ENCODE results near the gene SEMA5A.

Gene SEMA5A

DNA sequence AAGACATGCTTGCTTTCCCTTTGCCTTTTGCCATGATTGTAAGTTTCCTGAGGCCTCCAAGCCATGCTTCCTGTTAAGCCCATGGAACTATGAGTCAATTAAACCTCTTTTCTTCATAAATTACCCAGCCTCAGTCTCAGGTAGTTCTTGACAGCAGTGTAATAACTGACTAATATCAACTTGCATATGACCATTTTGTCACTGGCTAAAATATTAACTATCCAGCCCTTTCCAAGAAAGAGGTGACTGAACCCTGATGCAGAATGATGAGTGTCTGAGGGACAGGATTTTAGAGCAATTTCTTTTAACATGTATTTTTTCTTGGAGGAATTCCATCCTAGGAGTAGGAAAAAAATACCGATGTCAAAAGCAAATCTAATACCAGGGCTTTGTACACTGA is 266.1 kb downstream of the SEMA5A start:
- DNase-seq (ENCODE audit: low read depth in 2 of 2): no peak

DNA sequence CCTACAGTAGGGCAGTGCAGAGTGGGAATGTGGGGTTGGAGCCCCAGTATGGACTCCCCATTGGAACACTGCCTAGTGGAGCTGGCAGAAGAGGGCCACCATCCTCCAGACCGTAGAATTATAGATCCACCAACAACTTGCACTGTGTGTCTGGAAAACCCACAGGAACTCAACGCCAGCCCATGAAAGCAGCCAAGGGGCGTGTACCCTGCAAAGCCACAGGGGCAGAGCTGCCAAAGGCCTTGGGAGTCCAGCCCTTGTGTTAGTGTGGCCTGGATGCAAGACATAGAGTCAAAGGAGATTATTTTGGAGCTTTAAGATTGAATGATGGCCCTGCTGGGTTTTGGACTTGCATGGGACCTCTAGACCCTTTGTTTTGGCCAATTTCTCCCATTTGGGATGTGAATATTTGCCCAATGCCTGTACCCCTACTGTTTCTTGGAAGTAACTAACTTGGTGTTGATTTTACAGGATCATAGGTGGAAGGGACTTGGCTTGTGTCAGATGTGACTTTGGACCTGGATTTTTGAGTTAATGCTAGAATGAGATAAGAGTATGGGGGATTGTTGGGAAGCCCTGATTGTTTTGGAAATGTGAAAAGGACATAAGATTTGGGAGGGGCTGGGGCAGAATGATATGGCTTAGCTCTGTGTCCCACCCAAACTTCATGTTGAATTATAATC is 266.8 kb downstream of the SEMA5A start:
- no peak for DNase-seq (ENCODE audit: low read depth in 2 of 2)

DNA sequence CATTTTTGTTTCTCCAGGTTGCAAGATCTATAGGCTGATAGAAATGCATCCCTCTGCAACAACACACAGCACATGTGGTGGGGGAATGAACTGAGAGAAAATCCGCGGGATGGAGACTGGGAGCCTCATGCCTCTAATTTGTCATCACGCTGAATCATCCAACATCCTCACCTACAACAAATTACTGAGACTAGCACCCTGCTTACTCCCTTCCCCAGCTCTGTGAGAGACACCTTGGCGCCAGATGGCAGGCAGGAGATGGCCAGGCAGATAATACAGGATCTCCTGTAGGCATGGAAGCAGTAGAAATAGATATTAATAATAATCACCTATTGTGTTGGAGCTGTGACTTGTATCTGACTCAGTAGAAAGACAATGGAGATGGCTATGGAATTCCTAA is 276.9 kb downstream of the SEMA5A start:
- DNase-seq (ENCODE audit: low read depth in 2 of 2): no peak

DNA sequence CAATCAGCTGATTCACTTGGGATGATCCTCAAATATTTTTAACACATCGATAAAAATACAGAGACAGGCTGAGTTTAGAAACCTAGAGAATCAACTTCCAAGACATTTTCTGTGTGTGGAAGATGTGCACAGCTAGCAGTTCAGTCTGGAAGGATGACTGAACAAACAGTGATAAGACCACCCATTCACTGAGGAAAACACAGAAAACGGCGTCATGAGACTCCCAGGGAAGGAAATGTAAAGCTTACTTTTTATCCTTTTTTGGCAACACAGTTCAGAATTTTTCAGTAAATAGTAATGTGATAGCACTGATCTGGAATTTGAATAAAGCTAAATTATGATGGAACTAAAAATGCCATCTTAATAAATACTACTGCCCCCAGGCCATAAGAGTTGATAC is 277.6 kb downstream of the SEMA5A start:
- DNase-seq (ENCODE audit: low read depth in 2 of 2): no peak

DNA sequence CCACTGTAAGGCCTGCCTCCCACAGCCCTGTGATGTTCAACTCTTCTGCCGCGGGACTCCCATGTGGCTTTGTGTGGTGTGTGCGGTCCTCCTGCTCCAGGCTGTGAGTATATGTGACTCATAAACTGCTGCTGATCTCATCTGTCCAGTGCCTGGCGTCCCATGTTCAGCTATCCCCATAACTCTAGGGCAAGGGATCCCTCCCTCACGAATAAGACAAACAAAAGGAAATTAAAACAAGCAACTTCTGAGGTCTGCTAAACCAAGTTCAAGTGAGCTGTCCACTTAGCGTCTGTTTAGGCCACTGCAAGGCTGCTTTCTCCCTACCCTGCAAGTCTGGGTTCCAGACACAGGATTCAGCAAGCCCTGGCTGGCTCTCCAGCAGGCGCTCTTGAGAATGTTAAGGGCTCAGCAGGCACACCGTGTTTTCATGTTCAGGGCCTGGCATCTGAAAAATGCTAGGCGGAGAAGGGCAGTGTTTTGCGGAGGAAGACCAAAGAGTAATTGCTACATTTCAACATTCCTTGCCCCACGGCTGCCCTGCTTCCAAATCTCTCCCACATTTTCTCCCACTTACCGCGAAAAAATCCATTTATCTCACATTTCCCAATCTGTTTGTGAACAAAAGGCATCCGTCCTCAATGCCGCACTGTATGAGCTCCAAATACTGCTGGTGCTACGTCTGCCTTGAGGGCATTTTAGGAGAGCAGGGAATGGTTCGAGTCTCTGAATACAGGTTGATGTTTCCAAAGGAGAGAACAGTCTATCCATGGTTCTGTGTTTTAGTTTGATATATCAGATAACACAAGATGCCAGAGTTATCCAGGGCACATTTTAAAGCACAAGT is 280.2 kb downstream of the SEMA5A start:
- DNase-seq (ENCODE audit: low read depth in 2 of 2): no peak

DNA sequence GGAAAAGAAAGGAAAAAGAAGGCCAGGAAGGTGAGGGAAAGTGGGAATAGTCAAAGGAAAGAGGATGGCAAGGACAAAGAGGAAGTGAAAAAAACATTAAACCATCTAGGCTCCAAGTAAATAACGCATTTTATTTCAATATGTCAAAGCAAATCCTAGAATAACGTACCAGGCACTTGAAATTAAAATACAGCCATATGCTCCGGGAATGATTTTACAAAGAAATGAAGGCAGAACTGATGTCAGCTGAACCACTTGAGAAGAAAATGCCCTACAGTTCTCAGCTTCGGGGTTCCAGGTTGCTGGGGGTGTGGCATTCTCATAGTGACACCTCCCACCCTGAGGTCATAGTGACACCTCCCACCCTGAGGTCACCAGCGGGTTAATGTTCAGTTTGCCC is 281.6 kb downstream of the SEMA5A start:
- DNase-seq (ENCODE audit: low read depth in 2 of 2): no peak

DNA sequence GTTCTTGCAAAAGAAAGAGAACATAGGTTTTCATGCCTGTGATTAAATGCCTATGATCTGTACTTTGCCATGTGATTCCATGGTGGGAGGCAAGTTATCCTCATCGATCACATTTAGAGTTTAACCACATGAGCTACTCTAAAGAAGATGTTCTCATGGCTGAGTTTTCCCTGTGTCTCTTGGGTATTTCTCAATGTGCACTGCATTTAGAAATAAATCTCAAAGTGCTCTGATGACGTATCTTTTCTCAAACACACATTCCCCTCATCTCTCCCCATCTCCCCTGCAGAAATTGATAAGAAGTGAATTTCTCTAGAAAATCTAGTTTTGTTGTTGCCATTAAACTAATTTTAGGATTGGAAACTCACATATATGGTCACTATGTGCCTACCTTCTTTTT is 282.2 kb downstream of the SEMA5A start:
- no peak for DNase-seq (ENCODE audit: low read depth in 2 of 2)

DNA sequence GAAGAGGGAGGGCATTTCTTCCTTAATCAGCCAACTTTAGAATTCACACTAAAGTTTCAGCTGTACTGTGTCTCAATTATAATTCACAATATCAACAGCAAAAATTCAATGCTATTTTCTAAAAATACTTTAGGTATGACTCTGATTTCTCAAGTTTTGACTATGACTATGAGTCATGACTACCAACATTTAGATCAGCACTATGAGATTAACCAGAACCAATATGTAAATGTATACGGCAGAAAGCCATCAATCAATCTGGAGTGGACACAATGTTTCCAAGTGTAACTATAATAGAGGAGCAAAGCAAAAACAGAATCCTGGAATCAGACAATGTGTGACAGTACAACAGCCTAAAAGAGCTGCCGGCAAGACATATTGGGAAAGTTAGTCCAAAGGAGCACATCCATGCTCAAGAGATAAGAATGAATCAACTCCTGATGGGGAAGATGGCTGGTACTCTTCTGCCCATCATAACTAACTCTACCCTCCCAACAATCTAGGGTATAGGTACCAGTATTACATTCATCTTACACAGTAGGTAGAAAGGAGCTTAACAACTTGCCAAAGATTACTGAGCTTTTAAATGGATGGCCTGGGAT is 294.4 kb downstream of the SEMA5A start:
- no peak for DNase-seq (ENCODE audit: low read depth in 2 of 2)

DNA sequence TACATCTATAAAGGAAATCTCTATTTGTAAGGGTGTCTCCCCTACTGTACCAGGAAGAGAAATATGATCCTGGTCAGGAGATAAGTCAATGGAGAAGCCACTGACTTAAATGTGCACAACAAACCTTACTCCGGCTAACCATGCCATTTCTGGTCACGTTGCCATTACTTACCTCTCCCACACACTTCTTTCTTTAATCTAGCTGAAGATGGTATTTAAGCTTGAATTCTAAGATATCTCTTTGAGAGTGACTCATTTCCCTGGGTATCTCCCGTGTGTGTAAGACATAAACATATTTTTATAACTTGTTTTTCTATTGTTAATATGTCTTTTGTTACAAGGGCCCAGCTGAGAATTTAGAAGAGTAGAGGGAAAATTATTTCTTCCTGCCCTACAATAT is 296.6 kb downstream of the SEMA5A start:
- no peak for DNase-seq (ENCODE audit: low read depth in 2 of 2)

DNA sequence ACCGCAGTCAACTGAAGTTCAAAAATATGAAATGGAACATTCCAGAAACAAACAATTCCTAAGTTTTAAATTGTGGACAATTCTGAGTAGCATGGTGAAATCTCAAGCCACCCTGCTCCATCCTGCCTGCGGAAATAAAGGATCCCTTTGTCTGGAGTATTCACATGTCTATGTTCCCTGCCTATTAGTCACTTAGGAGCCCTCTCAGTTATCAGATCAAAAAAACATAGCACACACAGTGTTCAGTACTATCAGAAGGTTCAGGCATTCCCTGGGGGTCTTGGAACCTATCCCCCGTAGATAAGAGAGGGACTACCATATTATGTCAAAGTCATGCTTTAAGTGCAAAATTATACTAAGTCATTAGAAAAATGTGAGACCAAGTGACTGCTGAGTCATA is 300.8 kb downstream of the SEMA5A start:
- no peak for DNase-seq (ENCODE audit: low read depth in 2 of 2)

DNA sequence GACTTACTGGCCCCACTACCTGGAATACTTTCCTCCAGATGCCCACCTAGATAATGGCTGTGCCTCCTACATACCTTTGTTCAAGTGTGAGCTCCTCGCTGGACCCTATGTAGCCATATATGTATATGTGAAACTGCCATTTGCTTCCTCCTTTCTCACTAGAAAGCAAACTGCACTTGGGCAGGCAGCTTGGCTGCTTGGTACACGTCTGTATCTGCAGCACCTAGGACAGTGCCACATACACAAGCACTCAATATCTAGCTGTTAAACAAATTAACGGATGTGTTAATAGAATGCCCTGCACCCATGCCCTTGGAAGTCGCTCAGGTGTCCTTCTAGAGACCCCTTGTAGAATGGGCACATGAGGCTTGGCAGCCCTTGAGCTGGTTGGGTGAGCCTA is 301.5 kb downstream of the SEMA5A start:
- no peak for DNase-seq (ENCODE audit: low read depth in 2 of 2)

DNA sequence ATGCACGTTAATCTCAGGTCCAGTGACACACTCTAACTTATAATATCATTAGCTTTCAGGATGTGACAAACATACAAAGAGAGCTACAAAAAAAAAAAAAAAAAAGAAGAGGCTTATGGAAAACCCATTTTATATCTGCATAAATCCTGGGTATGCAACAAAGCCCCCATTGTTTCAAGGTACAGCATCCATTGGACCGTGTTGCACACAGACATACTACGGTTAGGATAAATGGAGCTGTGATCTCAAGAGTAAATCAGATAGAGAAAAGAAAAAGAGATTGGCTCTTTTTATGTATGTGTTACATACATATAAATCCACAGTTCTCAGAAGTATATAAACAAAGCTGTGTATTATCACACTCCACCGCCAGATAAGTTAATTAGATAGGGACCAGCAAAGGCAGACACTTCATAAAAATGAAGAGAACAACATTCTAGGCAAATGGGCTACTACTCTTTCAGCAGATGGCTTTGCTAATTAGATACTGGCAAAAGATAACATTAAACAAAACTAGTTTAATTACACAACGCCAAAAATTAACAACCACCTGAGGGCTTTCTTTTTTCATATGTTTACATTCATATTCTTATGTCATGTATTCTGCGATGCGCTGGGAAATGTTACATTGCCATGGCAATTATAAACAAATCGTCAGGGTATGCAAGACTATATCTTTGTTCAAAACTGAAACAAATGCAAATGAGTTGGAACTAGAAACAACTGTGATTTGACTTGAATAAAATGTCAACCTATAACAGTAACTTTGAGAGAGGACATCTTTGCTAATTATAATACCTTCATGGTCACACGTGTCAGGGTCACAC is 304.2 kb downstream of the SEMA5A start:
- no peak for DNase-seq (ENCODE audit: low read depth in 2 of 2)

DNA sequence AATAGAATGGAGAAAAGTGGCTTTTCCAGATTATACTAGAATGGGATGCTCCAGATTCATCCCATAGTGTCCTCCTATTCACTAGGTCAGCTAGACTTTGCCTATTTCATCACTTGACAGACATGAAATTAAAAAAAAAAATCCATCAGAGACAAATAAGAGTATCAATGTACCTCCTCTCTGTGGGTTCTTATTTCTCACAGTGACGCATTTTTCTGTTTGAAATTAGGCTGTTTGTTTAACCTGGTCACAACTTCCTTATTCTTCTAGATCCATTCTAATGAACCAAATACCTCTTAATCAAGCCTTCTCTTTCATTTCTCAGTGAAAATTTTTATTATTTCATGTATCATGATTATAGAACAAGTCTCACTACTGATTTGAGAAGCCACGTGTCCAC is 305.4 kb downstream of the SEMA5A start:
- DNase-seq (ENCODE audit: low read depth in 2 of 2): no peak

DNA sequence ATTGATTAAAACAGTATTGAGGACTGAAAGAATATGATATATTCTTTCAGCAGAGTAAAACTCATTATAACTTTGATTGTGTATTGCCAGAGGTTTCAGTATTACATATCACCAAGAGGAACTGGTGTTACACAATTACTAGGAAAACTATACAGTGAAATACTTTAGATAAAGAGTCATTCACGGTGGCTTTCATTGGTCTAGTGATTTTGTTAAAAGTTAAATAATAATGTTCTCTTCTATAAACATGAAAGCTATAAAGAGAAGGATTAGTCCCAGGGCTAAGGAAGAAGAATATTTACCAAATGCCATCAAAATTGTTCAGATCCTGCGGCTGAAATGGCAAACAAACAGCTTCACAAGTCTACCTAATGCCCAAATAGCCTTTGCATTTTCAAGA is 306.2 kb downstream of the SEMA5A start:
- DNase-seq (ENCODE audit: low read depth in 2 of 2): no peak

DNA sequence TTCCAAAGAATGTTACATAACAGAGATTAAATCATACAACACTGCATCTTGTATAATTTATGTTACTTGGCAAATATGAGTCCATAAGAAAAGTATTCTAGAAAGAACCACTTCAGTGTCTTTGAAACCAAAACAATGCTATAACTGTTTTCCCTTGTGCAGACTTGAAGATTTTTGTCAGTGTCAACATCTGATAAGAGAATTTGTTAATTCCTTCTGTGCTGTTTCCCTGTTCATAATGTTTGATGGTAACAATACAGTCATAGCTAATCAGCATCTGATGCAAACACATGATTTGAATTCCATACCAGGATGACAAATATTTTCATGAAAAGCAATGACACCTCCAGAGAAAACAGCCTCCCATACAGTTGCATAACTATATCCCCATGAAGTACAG is 306.8 kb downstream of the SEMA5A start:
- no peak for DNase-seq (ENCODE audit: low read depth in 2 of 2)

DNA sequence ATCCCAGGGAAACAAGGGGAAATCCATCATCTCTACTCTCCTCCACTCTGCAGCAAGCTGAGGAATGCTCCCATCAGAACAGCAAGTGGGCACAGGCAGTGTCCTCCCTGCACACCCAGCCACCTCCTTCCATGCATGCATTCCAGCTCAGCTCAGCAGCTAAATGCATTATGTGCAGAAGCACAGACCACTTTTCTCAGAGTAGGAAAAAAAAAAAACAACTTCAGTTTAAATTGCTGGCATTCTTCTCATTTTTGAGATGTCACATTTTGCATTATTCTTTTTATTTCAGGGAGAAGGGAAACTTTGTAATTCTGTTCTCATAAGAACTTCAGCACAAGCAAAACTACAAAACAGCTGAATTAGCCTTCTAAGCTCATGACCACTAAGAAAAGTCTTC is 312.2 kb downstream of the SEMA5A start:
- DNase-seq (ENCODE audit: low read depth in 2 of 2): no peak

DNA sequence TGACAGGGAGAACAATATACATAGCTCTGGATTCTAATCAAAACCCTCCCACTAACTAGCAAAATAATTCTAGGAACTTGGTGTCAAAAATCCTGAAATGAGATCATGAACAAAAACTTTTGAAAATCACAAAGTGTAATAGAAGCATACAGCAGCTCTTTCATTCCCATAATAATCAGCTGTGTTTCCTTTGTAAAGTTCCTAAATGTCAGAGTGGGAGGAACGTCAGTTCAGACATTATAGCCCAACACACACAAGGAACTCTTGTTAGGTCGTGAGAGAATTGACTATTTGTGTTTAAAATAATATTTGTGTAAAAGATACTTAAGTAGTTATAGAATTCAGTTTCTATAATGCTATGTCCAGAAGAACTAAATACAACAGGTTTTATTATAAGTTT is 312.8 kb downstream of the SEMA5A start:
- no peak for DNase-seq (ENCODE audit: low read depth in 2 of 2)

DNA sequence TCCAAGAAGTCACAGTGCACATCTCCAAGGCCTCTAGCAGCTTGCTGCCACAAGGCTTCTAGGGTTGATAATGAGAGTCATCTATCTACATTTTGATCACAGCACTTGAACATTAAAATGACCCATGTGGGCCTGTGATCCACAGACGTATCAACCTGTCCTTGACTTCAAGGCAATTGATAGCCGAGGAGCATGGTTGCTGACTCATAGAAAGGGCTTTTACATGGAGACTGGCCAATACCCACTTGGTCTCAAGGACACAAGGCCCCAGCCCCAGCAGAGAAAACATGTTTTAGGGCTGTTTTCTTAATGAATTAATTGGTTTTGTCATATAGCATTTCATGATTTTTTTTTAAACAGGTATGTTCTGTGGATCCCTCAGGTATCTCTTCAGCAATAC is 314.0 kb downstream of the SEMA5A start:
- DNase-seq (ENCODE audit: low read depth in 2 of 2): no peak

DNA sequence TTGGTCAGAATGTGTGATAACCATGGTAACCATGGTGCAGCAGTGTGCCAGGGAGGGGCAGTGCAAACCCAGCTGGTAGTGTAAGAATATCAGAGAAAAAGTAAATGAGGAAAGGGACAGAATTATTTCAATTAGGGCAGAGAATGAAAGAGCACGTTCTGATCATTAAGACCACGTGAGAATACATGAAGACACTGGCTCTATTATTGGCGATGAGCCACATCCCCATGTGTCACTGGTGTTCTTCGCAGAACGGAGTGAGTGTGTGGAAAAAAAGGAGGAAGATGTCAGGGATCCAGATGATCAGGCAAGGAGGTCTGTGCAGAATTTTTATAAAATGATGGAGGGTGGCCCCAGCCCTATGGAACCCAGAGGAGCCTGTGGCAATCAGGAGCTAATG is 315.5 kb downstream of the SEMA5A start:
- DNase-seq (ENCODE audit: low read depth in 2 of 2): no peak

DNA sequence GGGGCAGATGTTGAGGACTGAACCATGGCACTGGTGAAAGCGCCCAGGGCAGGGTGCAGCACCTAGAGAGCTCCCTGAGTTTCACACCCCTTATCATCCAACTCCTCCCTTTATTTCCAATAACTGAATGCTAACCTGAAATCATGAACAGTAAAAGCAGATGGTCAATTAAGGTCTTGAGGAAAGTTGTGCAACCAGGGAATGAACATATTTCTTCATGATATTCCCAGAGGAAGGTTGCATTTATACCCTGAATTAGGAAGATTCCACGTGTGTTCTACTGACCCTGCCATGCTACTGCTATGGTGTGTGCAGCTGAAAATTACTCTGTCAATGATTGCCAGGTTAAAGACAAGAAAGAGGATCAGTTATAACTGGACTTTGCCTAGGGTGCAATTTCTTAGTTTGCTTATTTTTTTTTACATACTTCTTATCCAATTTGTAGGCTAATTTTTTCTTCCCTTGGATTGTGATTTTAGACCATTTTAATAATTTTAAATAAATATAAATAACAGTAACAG is 319.8 kb downstream of the SEMA5A start:
- no peak for DNase-seq (ENCODE audit: low read depth in 2 of 2)

DNA sequence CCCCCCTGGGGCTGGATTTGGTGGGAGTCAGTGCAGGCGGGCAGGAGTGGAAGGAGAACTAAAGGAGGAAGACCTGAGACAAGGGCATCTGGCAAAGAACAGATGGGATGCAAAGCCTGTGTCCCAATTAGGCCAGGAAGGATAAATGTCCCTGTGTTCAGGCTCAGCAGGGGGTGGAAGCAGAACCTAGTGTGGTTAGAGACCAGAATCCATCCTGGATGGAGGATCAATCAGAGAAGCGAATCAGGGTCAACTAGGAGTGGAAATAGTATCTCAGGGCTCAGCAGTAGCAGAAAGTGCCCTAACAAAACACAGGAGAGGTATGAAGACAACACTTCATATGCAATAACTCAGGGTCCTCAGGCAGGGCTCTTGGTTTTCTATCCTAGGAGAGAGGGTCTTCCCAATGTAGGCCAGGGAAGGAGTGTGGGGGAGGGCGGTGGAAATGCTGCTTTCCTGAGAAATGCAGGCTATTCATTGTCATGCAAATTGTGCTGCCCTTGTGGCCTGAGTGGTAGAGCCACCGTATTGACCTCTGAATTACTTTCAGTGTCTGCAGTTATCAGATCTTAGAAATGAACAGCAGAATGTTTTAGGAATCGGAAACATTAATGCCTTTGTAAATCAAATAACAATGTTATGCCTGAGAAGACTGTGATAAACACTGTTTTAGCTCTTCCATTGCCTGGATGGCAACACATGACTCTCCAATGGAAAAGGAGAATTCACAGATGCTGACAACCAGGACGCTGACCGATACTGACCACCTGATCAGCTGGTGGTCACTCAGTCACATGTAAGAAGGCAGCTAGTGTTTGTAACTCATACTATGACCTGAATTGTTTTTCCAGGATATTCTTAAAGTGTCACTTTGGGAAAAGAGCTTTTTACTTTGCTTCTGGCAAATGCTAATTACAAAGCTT is 323.6 kb downstream of the SEMA5A start:
- no peak for DNase-seq (ENCODE audit: low read depth in 2 of 2)

Measured in activated CD4-positive, alpha-beta T cell treated with anti-CD3 and anti-CD28 coated beads for 24 hours (primary cell).